GM10847 (cell line): ENCODE results near the gene HLF.

Source experiments
- POLR2A ChIP-seq: IDR thresholded peaks from 2 replicates; pipeline ENCODE4 v1.6.1; 2011; ENCODE audit not compliant: insufficient read length; ENCODE audit errors: extremely low read depth

HLF gene

GRCh38 chr17:55303008-55303493 lies 38.3 kb downstream of the HLF start:
- no peak for TF ChIP-seq POLR2A

- TF ChIP-seq POLR2A, result no peak
Observed at GRCh38 chr17:55303701-55304145, 39.0 kb downstream of the HLF start.

GRCh38 chr17:55304171-55304859 lies 39.6 kb downstream of the HLF start:
- TF ChIP-seq POLR2A, result no peak

GRCh38 chr17:55305321-55306087 lies 40.7 kb downstream of the HLF start:
- TF ChIP-seq POLR2A, result no peak

- TF ChIP-seq POLR2A, result no peak
Observed at GRCh38 chr17:55307879-55308278, 43.1 kb downstream of the HLF start.

GRCh38 chr17:55308613-55309391 lies 44.0 kb downstream of the HLF start:
- no peak for TF ChIP-seq POLR2A

GRCh38 chr17:55311767-55312375 lies 47.1 kb downstream of the HLF start:
- no peak for TF ChIP-seq POLR2A

GRCh38 chr17:55312852-55313251 lies 48.1 kb downstream of the HLF start:
- no peak for TF ChIP-seq POLR2A

GRCh38 chr17:55314061-55314783 lies 49.5 kb downstream of the HLF start:
- TF ChIP-seq POLR2A, result no peak

- no peak for TF ChIP-seq POLR2A
Observed at GRCh38 chr17:55314784-55315491, 50.2 kb downstream of the HLF start.

GRCh38 chr17:55316499-55316898 lies 51.7 kb downstream of the HLF start:
- no peak for TF ChIP-seq POLR2A

GRCh38 chr17:55317284-55317683 lies 52.5 kb downstream of the HLF start:
- no peak for TF ChIP-seq POLR2A

GRCh38 chr17:55318081-55318480 lies 53.3 kb downstream of the HLF start:
- TF ChIP-seq POLR2A, result no peak

- TF ChIP-seq POLR2A, result no peak
Observed at GRCh38 chr17:55318715-55319487, 54.1 kb downstream of the HLF start.
